ENCODE results near the gene CADM3.

CADM3 gene

GRCh38 chr1:159142391-159142663 is 29.1 kb upstream of the CADM3 start:
- DNase-seq (ENCODE audit: low read depth in 1 of 2, low spot score in 1 of 2), result no peak

GRCh38 chr1:159142726-159143510 is 28.5 kb upstream of the CADM3 start:
- Histone ChIP-seq H3K4me3 (replicated peaks; ENCODE audit: insufficient read depth, low read length) (no peak overlapping the region), H3K27ac (replicated peaks) (no peak overlapping the region), H3K27me3 (ENCODE audit: insufficient read depth, poor library complexity, severe bottlenecking) (peaks cover 28% of the 10 kb centered on the region)
- no peak for DNase-seq (ENCODE audit: low read depth in 1 of 2, low spot score in 1 of 2)
- TF ChIP-seq REST (IDR thresholded peaks at IDR 0.05; ENCODE audit: insufficient replicate concordance, low read depth) (no peak), CTCF (IDR thresholded peaks at IDR 0.05; ENCODE audit: insufficient read depth, low read length) (no peak), GABPA (IDR thresholded peaks at IDR 0.05; ENCODE audit: low read depth) (no peak), SPI1 (IDR thresholded peaks at IDR 0.05; ENCODE audit: borderline replicate concordance, low read depth) (no peak), POLR2AphosphoS5 (IDR thresholded peaks at IDR 0.05; ENCODE audit: low read depth) (no peak)

More at GRCh38 chr1:159142391-159142663, 29.1 kb upstream of the CADM3 start:
- TF ChIP-seq POLR2AphosphoS5 (IDR thresholded peaks at IDR 0.05; ENCODE audit: low read depth), result no peak
- TF ChIP-seq REST (IDR thresholded peaks at IDR 0.05; ENCODE audit: insufficient replicate concordance, low read depth), result no peak
- TF ChIP-seq SPI1 (IDR thresholded peaks at IDR 0.05; ENCODE audit: borderline replicate concordance, low read depth), result no peak
- no peak for TF ChIP-seq CTCF (IDR thresholded peaks at IDR 0.05; ENCODE audit: insufficient read depth, low read length)
- no peak for TF ChIP-seq GABPA (IDR thresholded peaks at IDR 0.05; ENCODE audit: low read depth)
- H3K4me3 ChIP-seq (replicated peaks; ENCODE audit: insufficient read depth, low read length), result no peak overlapping the region
- no peak overlapping the region for H3K27ac ChIP-seq (replicated peaks)
- H3K27me3 ChIP-seq (ENCODE audit: insufficient read depth, poor library complexity, severe bottlenecking), result peaks cover 28% of the 10 kb centered on the region

- no peak for DNase-seq (ENCODE audit: low read depth in 1 of 2, low spot score in 1 of 2)
- TF ChIP-seq POLR2AphosphoS5 (IDR thresholded peaks at IDR 0.05; ENCODE audit: low read depth), result no peak
- TF ChIP-seq CTCF (IDR thresholded peaks at IDR 0.05; ENCODE audit: insufficient read depth, low read length), result no peak
- TF ChIP-seq REST (IDR thresholded peaks at IDR 0.05; ENCODE audit: insufficient replicate concordance, low read depth), result no peak
- no peak for TF ChIP-seq SPI1 (IDR thresholded peaks at IDR 0.05; ENCODE audit: borderline replicate concordance, low read depth)
- no peak for TF ChIP-seq GABPA (IDR thresholded peaks at IDR 0.05; ENCODE audit: low read depth)
- no peak overlapping the region for H3K27ac ChIP-seq (replicated peaks)
- peaks cover 20% of the 10 kb centered on the region for H3K27me3 ChIP-seq (ENCODE audit: insufficient read depth, poor library complexity, severe bottlenecking)
- no peak overlapping the region for H3K4me3 ChIP-seq (replicated peaks; ENCODE audit: insufficient read depth, low read length)
Observed at GRCh38 chr1:159144571-159144970, 26.8 kb upstream of the CADM3 start.

All from HL-60 (cell line).